ENCODE measurements around the gene INTS11. TPM values are rescaled to one million over a fixed set of nuclear protein-coding genes. Genes with fewer than 3 reads are reported as not detected.

The INTS11 gene
- total RNA-seq, 1 experiment from 2014 or later = 254 TPM

DNA sequence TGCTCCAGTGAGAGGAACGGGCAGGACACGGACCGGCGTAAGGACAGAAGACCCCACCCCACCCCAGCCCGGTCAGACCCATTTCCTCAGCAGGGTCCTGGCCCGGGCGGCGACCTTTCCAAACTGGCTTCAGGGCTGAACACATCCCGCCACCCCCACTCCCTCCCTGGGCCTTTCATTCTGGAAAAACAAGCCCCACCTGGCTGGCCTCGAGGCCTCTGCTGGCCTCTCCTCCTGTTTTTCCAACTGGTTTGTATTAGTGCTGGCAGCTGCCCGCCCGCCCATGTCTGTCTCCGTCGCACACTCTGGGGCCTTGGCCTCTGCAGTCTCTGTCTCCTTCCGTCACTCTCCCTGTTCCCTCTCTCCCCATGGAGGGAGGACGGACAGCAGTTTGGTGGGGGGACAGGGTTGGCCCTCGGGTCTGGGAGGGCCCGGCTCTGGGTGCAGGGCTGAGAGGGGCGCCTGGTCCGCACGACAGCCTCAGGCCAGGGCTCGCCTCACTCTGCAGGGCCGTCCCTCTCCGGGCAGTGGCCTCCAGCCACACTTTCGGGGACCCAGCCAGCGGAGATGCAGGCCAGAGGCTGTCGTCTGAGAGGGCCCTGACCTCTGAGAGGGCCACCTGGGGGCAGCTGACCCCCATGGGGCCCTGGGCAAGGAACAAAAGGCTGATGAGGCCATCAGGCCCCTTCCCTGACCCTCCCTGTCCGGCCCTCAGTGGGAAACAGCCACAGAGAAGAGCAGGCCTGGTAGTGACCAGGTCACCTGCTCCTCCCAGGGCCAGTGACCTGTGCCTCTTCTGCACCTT lies 35.4 kb upstream of the INTS11 start:
- Histone ChIP-seq H3K4me1 (ENCODE audit: insufficient read depth, low read length) (peaks cover 30% of the 10 kb centered on the region), H3F3A (ENCODE audit: low read length, unreplicated experiment) (no peaks in the 10 kb centered on the region), H4K20me1 (ENCODE audit: low read length) (no peaks in the 10 kb centered on the region), H3K9me3 (ENCODE audit: low read length) (no peaks in the 10 kb centered on the region), H3K36me3 (ENCODE audit: low read depth, low read length) (no peaks in the 10 kb centered on the region), H2AFZ (ENCODE audit: low read length) (no peak overlapping the region), H3K9ac (ENCODE audit: low read length) (no peak overlapping the region), H3K9me2 (replicated peaks; ENCODE audit: low read length) (no peaks in the 10 kb centered on the region), H3K27me3 (ENCODE audit: low read length) (no peaks in the 10 kb centered on the region), H3K4me3 (ENCODE audit: low read length) (no peak overlapping the region), H3K4me2 (ENCODE audit: low read length) (peak overlapping the region; percentile 56), H3K27ac (ENCODE audit: low read length) (peak overlapping the region; percentile 30), H3K79me2 (ENCODE audit: low read length) (no peaks in the 10 kb centered on the region)
- ATAC-seq (peak; percentile 11), DNase-seq (no peak)
- TF ChIP-seq, protein P1, sequence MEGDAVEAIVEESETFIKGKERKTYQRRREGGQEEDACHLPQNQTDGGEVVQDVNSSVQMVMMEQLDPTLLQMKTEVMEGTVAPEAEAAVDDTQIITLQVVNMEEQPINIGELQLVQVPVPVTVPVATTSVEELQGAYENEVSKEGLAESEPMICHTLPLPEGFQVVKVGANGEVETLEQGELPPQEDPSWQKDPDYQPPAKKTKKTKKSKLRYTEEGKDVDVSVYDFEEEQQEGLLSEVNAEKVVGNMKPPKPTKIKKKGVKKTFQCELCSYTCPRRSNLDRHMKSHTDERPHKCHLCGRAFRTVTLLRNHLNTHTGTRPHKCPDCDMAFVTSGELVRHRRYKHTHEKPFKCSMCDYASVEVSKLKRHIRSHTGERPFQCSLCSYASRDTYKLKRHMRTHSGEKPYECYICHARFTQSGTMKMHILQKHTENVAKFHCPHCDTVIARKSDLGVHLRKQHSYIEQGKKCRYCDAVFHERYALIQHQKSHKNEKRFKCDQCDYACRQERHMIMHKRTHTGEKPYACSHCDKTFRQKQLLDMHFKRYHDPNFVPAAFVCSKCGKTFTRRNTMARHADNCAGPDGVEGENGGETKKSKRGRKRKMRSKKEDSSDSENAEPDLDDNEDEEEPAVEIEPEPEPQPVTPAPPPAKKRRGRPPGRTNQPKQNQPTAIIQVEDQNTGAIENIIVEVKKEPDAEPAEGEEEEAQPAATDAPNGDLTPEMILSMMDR (conservative IDR thresholded peaks at IDR 0.05; ENCODE audit: low read depth, low read length) = no peak
- no peak for TF ChIP-seq EZH2 (IDR thresholded peaks at IDR 0.05; ENCODE audit: low read length, unreplicated experiment)
- no peak for TF ChIP-seq EZH2phosphoT487 (IDR thresholded peaks at IDR 0.05; ENCODE audit: borderline replicate concordance, low read length)
- BruUV-seq (replicated peaks) = no TSS peak
- ChIA-PET CTCF (no interaction called here), POLR2A (ENCODE audit: unreplicated experiment) (no interaction called here)
- intact Hi-C loops (cut with micrococcal nuclease) = loop anchor here (2.0 kb wide), 1 partner anchor 15 kb away; no protein-coding TSS in a partner anchor

DNA sequence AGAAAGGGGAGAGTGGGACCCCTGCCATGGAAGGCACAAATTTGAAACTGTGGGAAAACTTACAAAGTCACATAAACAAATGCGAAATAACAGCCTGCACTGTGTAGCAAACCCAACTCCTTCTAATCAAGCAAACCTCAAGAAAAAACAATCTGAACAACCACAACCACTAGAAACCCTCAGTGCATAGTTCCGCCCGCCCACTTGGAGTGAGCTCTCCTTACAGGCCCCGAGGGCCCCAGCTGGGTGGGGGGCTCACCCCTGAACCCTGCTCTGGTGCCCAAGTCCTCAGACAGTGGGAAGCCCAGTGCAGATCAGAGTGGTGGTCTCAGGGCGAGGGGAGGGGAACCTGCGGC lies 34.8 kb upstream of the INTS11 start:
- H3K9me3 ChIP-seq (ENCODE audit: low read length) = no peaks in the 10 kb centered on the region
- H2AFZ ChIP-seq (ENCODE audit: low read length) = no peak overlapping the region
- H3K27ac ChIP-seq (ENCODE audit: low read length) = no peak overlapping the region
- ChIA-PET POLR2A (ENCODE audit: unreplicated experiment) (no interaction called here), CTCF (no interaction called here)
- TF ChIP-seq EZH2 (IDR thresholded peaks at IDR 0.05; ENCODE audit: low read length, unreplicated experiment) = no peak
- peaks cover 33% of the 10 kb centered on the region for H3K4me1 ChIP-seq (ENCODE audit: insufficient read depth, low read length)
- DNase-seq (no peak), ATAC-seq (no peak)
- no peaks in the 10 kb centered on the region for H3K79me2 ChIP-seq (ENCODE audit: low read length)
- H3K27me3 ChIP-seq (ENCODE audit: low read length) = no peaks in the 10 kb centered on the region
- H4K20me1 ChIP-seq (ENCODE audit: low read length) = no peaks in the 10 kb centered on the region
- BruUV-seq (replicated peaks) = no TSS peak
- no peaks in the 10 kb centered on the region for H3K36me3 ChIP-seq (ENCODE audit: low read depth, low read length)
- no peaks in the 10 kb centered on the region for H3F3A ChIP-seq (ENCODE audit: low read length, unreplicated experiment)
- H3K9ac ChIP-seq (ENCODE audit: low read length) = no peak overlapping the region
- intact Hi-C loops (cut with micrococcal nuclease) = no loop called here
- H3K9me2 ChIP-seq (replicated peaks; ENCODE audit: low read length) = no peaks in the 10 kb centered on the region
- no peak overlapping the region for H3K4me3 ChIP-seq (ENCODE audit: low read length)
- H3K4me2 ChIP-seq (ENCODE audit: low read length) = no peak overlapping the region

DNA sequence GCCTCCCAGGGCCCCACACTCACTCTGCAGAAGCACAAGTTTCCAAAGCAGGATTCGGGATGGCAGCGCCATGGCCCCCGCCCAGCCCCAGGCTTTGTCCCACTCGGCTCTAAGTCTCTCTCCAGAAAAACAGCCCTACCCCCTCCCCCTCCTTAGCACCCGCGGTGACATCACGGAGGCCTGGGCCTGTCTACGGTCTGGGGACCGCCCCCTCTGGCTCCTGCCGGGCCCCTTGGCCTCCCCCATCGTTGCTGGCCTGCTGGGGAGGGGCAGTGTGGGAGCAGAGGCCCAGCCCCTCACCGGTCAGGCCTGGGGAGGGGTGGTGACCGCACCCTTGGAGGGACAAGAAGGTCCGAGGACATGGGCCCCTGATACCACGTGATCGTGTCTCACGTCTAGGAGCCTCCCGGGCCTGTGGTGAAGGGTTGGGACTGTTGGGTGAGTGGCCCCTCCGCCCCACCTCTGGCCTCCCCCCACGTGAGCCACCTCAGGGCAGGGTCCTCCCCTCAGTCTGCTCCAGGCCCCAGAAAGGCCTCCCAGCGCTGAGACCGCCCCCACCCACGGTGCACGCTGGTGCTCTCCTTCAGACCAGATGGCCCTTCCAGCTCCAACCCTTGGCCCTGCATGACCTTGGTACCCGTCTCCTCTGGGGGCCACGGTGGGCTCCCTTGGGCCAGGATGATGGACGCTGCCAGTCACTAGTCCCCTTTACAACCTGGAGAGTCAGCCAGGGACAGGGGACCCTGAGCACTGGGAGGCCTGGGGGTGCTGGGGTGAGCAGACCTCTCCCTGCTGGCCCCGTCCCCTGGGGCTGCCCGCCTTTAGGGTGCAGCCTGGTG lies 34.2 kb upstream of the INTS11 start, which contains the start of gene MXRA8:
MXRA8 (minus strand) TSS at position 123 of the 839 bp plus-strand sequence; CDS start at position 72, 51 bp downstream.
- CTCF ChIA-PET = no interaction called here
- no peaks in the 10 kb centered on the region for H3K79me2 ChIP-seq (ENCODE audit: low read length)
- no peaks in the 10 kb centered on the region for H3K9me2 ChIP-seq (replicated peaks; ENCODE audit: low read length)
- no peak within 1 kb of the TSS for H3K27ac ChIP-seq (ENCODE audit: low read length)
- H3F3A ChIP-seq (ENCODE audit: low read length, unreplicated experiment) = no peaks in the 10 kb centered on the region
- no peaks in the 10 kb centered on the region for H3K36me3 ChIP-seq (ENCODE audit: low read depth, low read length)
- TF ChIP-seq EZH2 (IDR thresholded peaks at IDR 0.05; ENCODE audit: low read length, unreplicated experiment) (no peak), EZH2phosphoT487 (IDR thresholded peaks at IDR 0.05; ENCODE audit: borderline replicate concordance, low read length) (no peak)
- TF ChIP-seq, protein P1 (conservative IDR thresholded peaks at IDR 0.05; ENCODE audit: low read depth, low read length) = no peak
- POLR2A ChIA-PET (ENCODE audit: unreplicated experiment) = no interaction called here
- H3K9ac ChIP-seq (ENCODE audit: low read length) = no peak within 1 kb of the TSS
- no peak within 1 kb of the TSS for H3K4me2 ChIP-seq (ENCODE audit: low read length)
- no peak within 1 kb of the TSS for H2AFZ ChIP-seq (ENCODE audit: low read length)
- H3K9me3 ChIP-seq (ENCODE audit: low read length) = no peaks in the 10 kb centered on the region
- H3K27me3 ChIP-seq (ENCODE audit: low read length) = no peaks in the 10 kb centered on the region
- H3K4me3 ChIP-seq (ENCODE audit: low read length) = no peak within 1 kb of the TSS
- DNase-seq = no peak
- peaks cover 35% of the 10 kb centered on the region for H3K4me1 ChIP-seq (ENCODE audit: insufficient read depth, low read length)
- BruUV-seq (replicated peaks) = no TSS peak
- intact Hi-C loops (cut with micrococcal nuclease) = no loop called here
- H4K20me1 ChIP-seq (ENCODE audit: low read length) = no peaks in the 10 kb centered on the region
- no peak for ATAC-seq

Data from PC-3 (cell line).